Fibroblast of lung (primary cell): Measurements from ENCODE around the gene ABR. TPM values are rescaled to one million over a fixed set of nuclear protein-coding genes. Genes with fewer than 3 reads are reported as not detected.

Source experiments
- DNase-seq, 2 donors: peaks; one replicate each; pipeline versions ENCODE4 v3.0.0 to v3.0.0-alpha.2; 2010; ENCODE audit warnings: low read depth in 2 of 2
- H2AFZ ChIP-seq: 2 replicates; pipeline ENCODE4 v1.5.1; 2012; ENCODE audit warnings: low read length, control low read depth, inconsistent platforms
- H3K27ac ChIP-seq: 2 replicates; pipeline ENCODE4 v1.5.1; 2011; ENCODE audit warnings: low read length, control low read depth; ENCODE audit not compliant: insufficient read depth
- H3K27me3 ChIP-seq: 2 replicates; pipeline ENCODE4 v1.5.1; 2011; ENCODE audit warnings: mild to moderate bottlenecking, low read length; ENCODE audit not compliant: control insufficient read depth, insufficient read depth
- H3K36me3 ChIP-seq: 2 replicates; pipeline ENCODE4 v1.5.1; 2011; ENCODE audit warnings: low read length; ENCODE audit not compliant: control insufficient read depth, insufficient read depth
- H3K4me1 ChIP-seq: 2 replicates; pipeline ENCODE4 v1.5.1; 2011; ENCODE audit warnings: low read length; ENCODE audit not compliant: control insufficient read depth, insufficient read depth; ENCODE audit errors: extremely low read depth
- H3K4me2 ChIP-seq: 2 replicates; pipeline ENCODE4 v1.5.1; 2011; ENCODE audit warnings: low read length, control low read depth; ENCODE audit not compliant: insufficient read depth; ENCODE audit errors: extremely low read depth
- H3K4me3 ChIP-seq, 4 experiments: fragments of 200-600 bp in 1 of 4; sonication (generic) in 1 of 4; replicated peaks in 1 of 4; 2 replicates each; pipeline ENCODE4 v1.5.1; 2011 to 2016; ENCODE audit warnings: low read length in 4 of 4, low read depth in 3 of 4, mild to moderate bottlenecking in 3 of 4, control low read depth in 2 of 4, inconsistent platforms in 1 of 4, mixed read lengths in 1 of 4; ENCODE audit not compliant: insufficient read depth in 1 of 4; ENCODE audit errors: control extremely low read depth in 1 of 4
- H3K79me2 ChIP-seq: 2 replicates; pipeline ENCODE4 v1.5.1; 2012; ENCODE audit warnings: mild to moderate bottlenecking, low read length, inconsistent platforms; ENCODE audit not compliant: control insufficient read depth, insufficient read depth
- H3K9ac ChIP-seq: 2 replicates; pipeline ENCODE4 v1.5.1; 2011; ENCODE audit warnings: mild to moderate bottlenecking, low read length, control low read depth; ENCODE audit not compliant: insufficient read depth
- H3K9me3 ChIP-seq: 2 replicates; pipeline ENCODE4 v1.5.1; 2012; ENCODE audit warnings: low read depth, low read length; ENCODE audit not compliant: control insufficient read depth, insufficient read depth
- H4K20me1 ChIP-seq: 2 replicates; pipeline ENCODE4 v1.5.1; 2011; ENCODE audit warnings: low read length; ENCODE audit not compliant: control insufficient read depth, insufficient read depth; ENCODE audit errors: extremely low read depth
- CTCF ChIP-seq, 2 donors: IDR thresholded peaks in 1 of 2; conservative IDR thresholded peaks in 1 of 2; 1 replicate in 1 of 2; 2 replicates in 1 of 2; pipeline ENCODE4 v1.5.1; 2011 to 2012; ENCODE audit warnings: low read length in 2 of 2, control low read depth in 1 of 2, inconsistent platforms in 1 of 2, low read depth in 1 of 2, mild to moderate bottlenecking in 1 of 2
- EZH2 ChIP-seq: IDR thresholded peaks from 2 replicates; pipeline ENCODE4 v1.5.1; 2012; ENCODE audit warnings: low read length, control low read depth, mild to moderate bottlenecking; ENCODE audit errors: missing control alignments
- polyA plus RNA-seq, 2 donors: library from polyadenylated mRNA; depleted of rRNA in 1 of 2; stranded (reverse) in 1 of 2; unstranded in 1 of 2; fragments of >200 nt; gene quantifications; 2 replicates each; pipeline ENCODE4 v1.2.1, GENCODE V29; 2011 to 2012; ENCODE audit warnings: missing spikeins in 1 of 2
- total RNA-seq: library from RNA; depleted of rRNA; stranded (reverse); fragments of >200 nt; gene quantifications from 2 replicates; pipeline ENCODE4 v1.2.1, GENCODE V29; 2014

The ABR gene
- total and polyA plus RNA-seq, 2 donors (not counting 1 experiment from before 2014, with no cell fraction given), result 43.7 to 84.7 TPM

- Histone ChIP-seq H3K4me2 (peak overlapping the region; percentile 40), H3K9me3 (no peaks in the 10 kb centered on the region), H3K4me1 (peaks cover 31% of the 10 kb centered on the region), H3K27ac (no peak overlapping the region), H3K9ac (peak overlapping the region; percentile 29), H3K36me3 (peaks cover 2% of the 10 kb centered on the region), H3K4me3 (peak overlapping the region; percentile 20 to 70 (median 36)), H3K79me2 (no peaks in the 10 kb centered on the region), H4K20me1 (no peaks in the 10 kb centered on the region), H2AFZ (no peak overlapping the region), H3K27me3 (no peaks in the 10 kb centered on the region)
- DNase-seq, result no peak
- TF ChIP-seq EZH2 (no peak), CTCF (conservative IDR thresholded peaks at IDR 0.05 in 1 of 2, IDR thresholded peaks at IDR 0.05 in 1 of 2; ENCODE audit: low read depth in 1 of 2, low read length in 2 of 2) (no peak)
Measured at GRCh38 chr17:1109606-1110540, 69.9 kb downstream of the ABR start.

- Histone ChIP-seq H3K79me2 (no peaks in the 10 kb centered on the region), H3K4me3 (peak overlapping the region; percentile 62 to 77 (median 66)), H3K27ac (peak overlapping the region; percentile 57), H3K27me3 (no peaks in the 10 kb centered on the region), H3K9ac (peak overlapping the region; percentile 63), H4K20me1 (no peaks in the 10 kb centered on the region), H2AFZ (peak overlapping the region; percentile 83), H3K9me3 (no peaks in the 10 kb centered on the region), H3K4me1 (peaks cover 29% of the 10 kb centered on the region), H3K4me2 (peak overlapping the region; percentile 95), H3K36me3 (peaks cover 2% of the 10 kb centered on the region)
- DNase-seq, result peak; percentile 59 to 61
- no peak for TF ChIP-seq EZH2
Measured at GRCh38 chr17:1108765-1109605, 70.8 kb downstream of the ABR start.

GRCh38 chr17:1108478-1108764, 71.4 kb downstream of the ABR start:
- Histone ChIP-seq H3K27ac (peak overlapping the region; percentile 57), H3K79me2 (no peaks in the 10 kb centered on the region), H3K4me1 (peaks cover 29% of the 10 kb centered on the region), H3K27me3 (no peaks in the 10 kb centered on the region), H3K36me3 (peaks cover 2% of the 10 kb centered on the region), H3K9me3 (no peaks in the 10 kb centered on the region), H2AFZ (no peak overlapping the region), H3K9ac (peak overlapping the region; percentile 63), H4K20me1 (no peaks in the 10 kb centered on the region), H3K4me2 (peak overlapping the region; percentile 95), H3K4me3 (peak overlapping the region; percentile 4 to 77 (median 66))
- TF ChIP-seq CTCF (conservative IDR thresholded peaks at IDR 0.05 in 1 of 2, IDR thresholded peaks at IDR 0.05 in 1 of 2; ENCODE audit: low read depth in 1 of 2, low read length in 2 of 2) (no peak), EZH2 (no peak)
- DNase-seq, result no peak
